H9 (cell line): ENCODE data around the gene POLL. TPM values are rescaled to one million over a fixed set of nuclear protein-coding genes. Genes with fewer than 3 reads are reported as not detected.
"Not testable (repeated sequence)": the region's sequence is repeated elsewhere in the genome, so short reads cannot be mapped to it uniquely, and the experiment has no call there.

Source experiments
- DNase-seq: peaks from one replicate; pipeline ENCODE4 v3.0.0-alpha.2; 2017
- H2AFZ ChIP-seq: one replicate; pipeline ENCODE4 v1.6.1; 2013; ENCODE audit warnings: mild to moderate bottlenecking, low read length, control low read depth, moderate library complexity
- H2AK5ac ChIP-seq: 2 replicates; pipeline ENCODE4 v1.6.1; 2013; ENCODE audit warnings: low read length, control low read depth, mixed read lengths; ENCODE audit not compliant: insufficient read length
- H2BK120ac ChIP-seq: one replicate; pipeline ENCODE4 v1.6.1; 2013; ENCODE audit warnings: low read depth, mild to moderate bottlenecking, low read length, control low read depth, inconsistent platforms; ENCODE audit not compliant: poor library complexity, severe bottlenecking
- H2BK12ac ChIP-seq: 2 replicates; pipeline ENCODE4 v1.6.1; 2013; ENCODE audit warnings: low read length, control low read depth, mixed read lengths, low read depth; ENCODE audit not compliant: insufficient read length
- H2BK15ac ChIP-seq: 2 replicates; pipeline ENCODE4 v1.6.1; 2013; ENCODE audit warnings: low read depth, low read length, control low read depth
- H2BK20ac ChIP-seq: one replicate; pipeline ENCODE4 v1.6.1; 2013; ENCODE audit warnings: low read depth, mild to moderate bottlenecking, low read length, control low read depth, inconsistent platforms; ENCODE audit not compliant: poor library complexity, severe bottlenecking
- H2BK5ac ChIP-seq: 2 replicates; pipeline ENCODE4 v1.6.1; 2013; ENCODE audit warnings: low read length, control low read depth, mixed read lengths; ENCODE audit not compliant: insufficient read length
- H3K14ac ChIP-seq: 2 replicates; pipeline ENCODE4 v1.6.1; 2013; ENCODE audit warnings: low read length, control low read depth; ENCODE audit not compliant: insufficient read depth
- H3K18ac ChIP-seq: 2 replicates; pipeline ENCODE4 v1.6.1; 2013; ENCODE audit warnings: low read depth, mild to moderate bottlenecking, mixed read lengths, low read length, control low read depth; ENCODE audit not compliant: insufficient read length
- H3K23ac ChIP-seq: 2 replicates; pipeline ENCODE4 v1.6.1; 2013; ENCODE audit warnings: low read length, control low read depth, mixed read lengths, low read depth; ENCODE audit not compliant: insufficient read length
- H3K23me2 ChIP-seq: 2 replicates; pipeline ENCODE4 v1.6.1; 2013; ENCODE audit warnings: low read depth, mild to moderate bottlenecking, mixed read lengths, low read length, control low read depth; ENCODE audit not compliant: insufficient read length, poor library complexity, severe bottlenecking
- H3K27ac ChIP-seq: 2 replicates; pipeline ENCODE4 v1.5.1; 2013; ENCODE audit warnings: low read length, control low read depth, mixed read lengths, low read depth; ENCODE audit not compliant: insufficient read length
- H3K27me3 ChIP-seq: 2 replicates; pipeline ENCODE4 v1.6.1; 2013; ENCODE audit warnings: low read length, control low read depth, inconsistent platforms; ENCODE audit not compliant: insufficient read depth
- H3K4ac ChIP-seq: 2 replicates; pipeline ENCODE4 v1.6.1; 2013; ENCODE audit warnings: low read depth, mild to moderate bottlenecking, control low read depth, inconsistent platforms, low read length, moderate library complexity
- H3K4me1 ChIP-seq: 2 replicates; pipeline ENCODE4 v1.6.1; 2013; ENCODE audit warnings: low read length, control low read depth, inconsistent platforms; ENCODE audit not compliant: insufficient read depth
- H3K4me2 ChIP-seq: 2 replicates; pipeline ENCODE4 v1.6.1; 2013; ENCODE audit warnings: low read length, control low read depth, mixed read lengths; ENCODE audit not compliant: insufficient read length, insufficient read depth
- H3K56ac ChIP-seq: 2 replicates; pipeline ENCODE4 v1.6.1; 2013; ENCODE audit warnings: low read depth, mild to moderate bottlenecking, mixed read lengths, low read length, control low read depth; ENCODE audit not compliant: insufficient read length
- H3K79me1 ChIP-seq: 2 replicates; pipeline ENCODE4 v1.6.1; 2013; ENCODE audit warnings: low read depth, mild to moderate bottlenecking, moderate library complexity, low read length, control low read depth, inconsistent platforms; ENCODE audit not compliant: insufficient read depth, poor library complexity, severe bottlenecking
- H3K79me2 ChIP-seq: 2 replicates; pipeline ENCODE4 v1.6.1; 2013; ENCODE audit warnings: low read length, control low read depth, inconsistent platforms; ENCODE audit not compliant: insufficient read depth
- H3K9ac ChIP-seq: 2 replicates; pipeline ENCODE4 v1.6.1; 2013; ENCODE audit warnings: low read length, control low read depth, mixed read lengths; ENCODE audit not compliant: insufficient read length; ENCODE audit errors: extremely low read depth
- H3K9me3 ChIP-seq: one replicate; pipeline ENCODE4 v1.6.1; 2013; ENCODE audit warnings: low read depth, low read length, inconsistent platforms; ENCODE audit not compliant: control insufficient read depth
- H3T11ph ChIP-seq: one replicate; pipeline ENCODE4 v1.6.1; 2013; ENCODE audit warnings: mild to moderate bottlenecking, low read length, control low read depth, inconsistent platforms
- H4K20me1 ChIP-seq: one replicate; pipeline ENCODE4 v1.6.1; 2013; ENCODE audit not compliant: control insufficient read depth, insufficient read length, insufficient read depth
- H4K5ac ChIP-seq: 2 replicates; pipeline ENCODE4 v1.6.1; 2013; ENCODE audit warnings: low read depth, mild to moderate bottlenecking, mixed read lengths, low read length, control low read depth; ENCODE audit not compliant: insufficient read length
- H4K8ac ChIP-seq: replicated peaks from 2 replicates; pipeline ENCODE4 v1.6.1; 2013; ENCODE audit warnings: low read length, control low read depth, mixed read lengths, low read depth; ENCODE audit not compliant: insufficient read length
- H4K91ac ChIP-seq: 2 replicates; pipeline ENCODE4 v1.6.1; 2013; ENCODE audit warnings: low read depth, mild to moderate bottlenecking, moderate library complexity, mixed read lengths, low read length, control low read depth; ENCODE audit not compliant: insufficient read length
- H3K27ac Mint-ChIP-seq, 3 experiments: 2 replicates in 2 of 3; 3 replicates in 1 of 3; pipeline ENCODE4 v1.8.0; 2020 to 2021; ENCODE audit warnings: mixed read lengths in 3 of 3, mild to moderate bottlenecking in 1 of 3, moderate library complexity in 1 of 3
- H3K27me3 Mint-ChIP-seq: 2 replicates; pipeline ENCODE4 v1.8.0; 2021; ENCODE audit warnings: low read depth, mild to moderate bottlenecking, moderate library complexity, mixed read lengths
- H3K36me3 Mint-ChIP-seq, 3 experiments: 2 replicates in 2 of 3; 3 replicates in 1 of 3; pipeline ENCODE4 v1.8.0; 2020 to 2021; ENCODE audit warnings: low read depth in 3 of 3, mixed read lengths in 3 of 3; ENCODE audit not compliant: insufficient read depth in 1 of 3
- H3K4me1 Mint-ChIP-seq, 2 experiments: 2 replicates each; pipeline ENCODE4 v1.8.0; 2020; ENCODE audit warnings: mixed read lengths in 2 of 2
- H3K4me3 Mint-ChIP-seq, 2 experiments: 2 replicates in 1 of 2; 3 replicates in 1 of 2; pipeline ENCODE4 v1.8.0; 2020 to 2021; ENCODE audit warnings: mild to moderate bottlenecking in 2 of 2, mixed read lengths in 2 of 2, moderate library complexity in 1 of 2
- H3K9me3 Mint-ChIP-seq, 2 experiments: 2 replicates in 1 of 2; 3 replicates in 1 of 2; pipeline ENCODE4 v1.8.0; 2020; ENCODE audit warnings: mild to moderate bottlenecking in 2 of 2, mixed read lengths in 2 of 2, moderate library complexity in 1 of 2
- WGBS: extraction: QIAGEN DNeasy Blood & Tissue Kit; methylation state at CpG from one replicate; pipeline ENCODE4 v1.1.7; 2013; ENCODE audit warnings: missing lambda C conversion rate, low lambda C conversion rate, mixed read lengths; ENCODE audit not compliant: insufficient read length; ENCODE audit errors: extremely low coverage; 5-methylcytosine and 5-hydroxymethylcytosine counted together
- long read RNA-seq: library from polyadenylated mRNA; unstranded; transcript quantifications from one replicate; pipeline ENCODE4 v2.0.0, GENCODE V29; 2020
- total RNA-seq: library from RNA; stranded (reverse); gene quantifications from 2 replicates; pipeline ENCODE4 v1.2.1, GENCODE V29; 2021
- TF ChIP-seq, protein P1 (sequence below): fragments of 200-600 bp; sonication (generic); conservative IDR thresholded peaks from 3 replicates; pipeline ENCODE4 v1.8.0; 2021; ENCODE audit warnings: antibody characterized with exemption, mild to moderate bottlenecking

The POLL gene
- total RNA-seq, result 30.4 and 30.8 TPM in 2 replicates
- long read RNA-seq, transcript POLL-201 (9 exons, 2,670 nt), result minor isoform, 5 of 130 reads
- long read RNA-seq, transcript POLL-205 (8 exons, 2,360 nt), result major isoform, 7 of 130 reads
- long read RNA-seq, partial matches to known transcripts, result 40 of 130 reads
- long read RNA-seq, other reads (novel, unspliced or antisense), result 73 of 130 reads

DNA sequence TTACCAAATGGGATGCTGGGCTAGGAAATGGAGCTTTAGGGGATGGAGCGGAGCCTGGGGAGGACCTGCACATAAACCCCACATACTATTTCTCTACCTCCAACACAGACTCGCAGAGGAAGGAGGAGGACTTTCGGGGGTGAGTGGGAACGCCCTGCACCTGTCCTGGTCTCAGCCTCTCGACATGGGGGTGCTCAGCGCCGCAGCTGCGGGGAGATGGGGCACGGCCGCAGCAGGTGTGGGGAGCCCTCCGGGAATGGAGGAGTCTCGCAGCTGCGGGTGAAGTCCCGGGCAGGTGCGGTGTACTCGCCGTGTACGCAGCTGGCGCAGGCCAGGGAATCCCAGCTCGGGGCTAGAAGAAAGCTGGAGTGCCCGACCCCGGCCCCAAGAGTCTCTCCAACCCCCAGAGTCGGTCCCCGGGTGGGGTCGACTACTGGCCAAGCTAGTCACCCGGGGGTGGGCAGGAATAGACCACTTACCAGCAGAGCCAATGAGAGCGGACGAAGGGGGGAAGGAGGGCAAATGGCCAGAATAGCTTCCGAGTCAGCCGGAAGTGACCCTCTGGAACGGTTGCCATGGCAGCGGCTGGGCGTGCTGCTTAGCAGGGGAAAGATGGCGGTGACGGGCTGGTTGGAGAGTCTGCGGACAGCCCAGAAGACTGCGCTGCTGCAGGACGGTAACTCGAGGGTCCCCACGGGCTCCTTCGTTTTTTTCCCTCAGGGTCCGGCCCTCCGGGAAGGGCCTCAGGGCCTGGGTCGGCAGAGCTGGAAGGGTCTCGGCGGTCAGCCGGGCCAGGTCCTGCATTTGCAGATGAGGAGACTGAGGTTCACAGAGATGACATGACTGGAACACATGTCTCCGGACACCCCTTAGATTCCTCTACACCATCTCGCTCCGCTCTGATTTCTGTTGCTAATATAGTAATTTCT lies at the start of gene POLL, which contains the start of gene DPCD:
Gene POLL (minus strand): TSS at position 533 of the 929 bp plus-strand sequence. CDS start 897 bp downstream, outside the sequence.
Gene DPCD (plus strand): TSS at position 597 of the 929 bp plus-strand sequence. CDS start 16 bp downstream, at position 613.
- Mint-ChIP-seq H3K36me3 (peaks cover 14 to 33% (median 23%) of the 10 kb centered on the region in 3 experiments), H3K27me3 (no peaks in the 10 kb centered on the region), H3K27ac (peak within 1 kb of the TSS; percentile 43 to 92 (median 91); a peak in 6 of 7 replicates), H3K9me3 (no peaks in the 10 kb centered on the region), H3K4me3 (peak within 1 kb of the TSS; percentile 93 to 95), H3K4me1 (peaks cover 18 to 19% of the 10 kb centered on the region in 2 experiments)
- Histone ChIP-seq H3K56ac (no peak within 1 kb of the TSS), H2BK20ac (no peak within 1 kb of the TSS), H3T11ph (no peak within 1 kb of the TSS), H2AFZ (no peak within 1 kb of the TSS), H4K8ac (no peak within 1 kb of the TSS), H3K4ac (no peak within 1 kb of the TSS), H2AK5ac (no peak within 1 kb of the TSS), H4K91ac (no peak within 1 kb of the TSS), H2BK12ac (no peak within 1 kb of the TSS), H3K9ac (peak within 1 kb of the TSS; percentile 67), H3K79me2 (no peaks in the 10 kb centered on the region; the same call in 1 of the 2 replicates), H3K4me2 (peak within 1 kb of the TSS; percentile 98), H3K23ac (no peak within 1 kb of the TSS), H2BK5ac (no peak within 1 kb of the TSS), H2BK120ac (no peak within 1 kb of the TSS), H3K9me3 (no peaks in the 10 kb centered on the region), H2BK15ac (no peak within 1 kb of the TSS), H4K5ac (no peak within 1 kb of the TSS), H3K79me1 (no peaks in the 10 kb centered on the region), H3K14ac (peak within 1 kb of the TSS; percentile 76; the same call in 1 of the 2 replicates), H4K20me1 (no peaks in the 10 kb centered on the region), H3K23me2 (peaks cover 12% of the 10 kb centered on the region), H3K18ac (peak within 1 kb of the TSS; percentile 54), H3K4me1 (peaks cover 5% of the 10 kb centered on the region), H3K27me3 (no peaks in the 10 kb centered on the region), H3K27ac (no peak within 1 kb of the TSS)
- WGBS, result no CpG with 5 or more reads among the region's 50 CpGs
- DNase-seq, result peak; percentile 96
- TF ChIP-seq, protein P1, sequence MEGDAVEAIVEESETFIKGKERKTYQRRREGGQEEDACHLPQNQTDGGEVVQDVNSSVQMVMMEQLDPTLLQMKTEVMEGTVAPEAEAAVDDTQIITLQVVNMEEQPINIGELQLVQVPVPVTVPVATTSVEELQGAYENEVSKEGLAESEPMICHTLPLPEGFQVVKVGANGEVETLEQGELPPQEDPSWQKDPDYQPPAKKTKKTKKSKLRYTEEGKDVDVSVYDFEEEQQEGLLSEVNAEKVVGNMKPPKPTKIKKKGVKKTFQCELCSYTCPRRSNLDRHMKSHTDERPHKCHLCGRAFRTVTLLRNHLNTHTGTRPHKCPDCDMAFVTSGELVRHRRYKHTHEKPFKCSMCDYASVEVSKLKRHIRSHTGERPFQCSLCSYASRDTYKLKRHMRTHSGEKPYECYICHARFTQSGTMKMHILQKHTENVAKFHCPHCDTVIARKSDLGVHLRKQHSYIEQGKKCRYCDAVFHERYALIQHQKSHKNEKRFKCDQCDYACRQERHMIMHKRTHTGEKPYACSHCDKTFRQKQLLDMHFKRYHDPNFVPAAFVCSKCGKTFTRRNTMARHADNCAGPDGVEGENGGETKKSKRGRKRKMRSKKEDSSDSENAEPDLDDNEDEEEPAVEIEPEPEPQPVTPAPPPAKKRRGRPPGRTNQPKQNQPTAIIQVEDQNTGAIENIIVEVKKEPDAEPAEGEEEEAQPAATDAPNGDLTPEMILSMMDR, result no peak

DNA sequence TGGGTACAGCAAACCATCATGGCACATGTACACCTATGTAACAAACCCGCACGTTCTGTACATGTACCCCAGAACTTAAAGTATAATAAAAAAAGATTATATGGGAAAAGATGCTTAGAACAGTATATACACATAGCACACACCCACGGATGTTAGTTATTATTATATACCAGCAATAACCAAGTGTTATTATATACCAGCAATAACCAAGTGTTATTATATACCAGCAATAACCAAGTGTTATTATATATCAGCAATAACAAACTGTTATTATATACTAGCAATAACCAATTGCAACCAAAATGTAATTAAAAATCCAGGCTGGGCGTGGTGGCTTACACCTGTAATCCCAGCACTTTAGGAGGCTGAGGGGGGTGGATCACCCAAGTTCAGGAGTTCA lies 45.5 kb upstream of the POLL start:
- not testable (repeated sequence) for H2AK5ac ChIP-seq, H2AFZ ChIP-seq, H3K27me3 Mint-ChIP-seq, H2BK20ac ChIP-seq, H3K4ac ChIP-seq, H4K20me1 ChIP-seq, H3K23ac ChIP-seq, H3K27ac Mint-ChIP-seq, DNase-seq, H3K4me2 ChIP-seq, H3K23me2 ChIP-seq, H4K5ac ChIP-seq, H2BK120ac ChIP-seq, H3K4me1 ChIP-seq, H2BK5ac ChIP-seq, H3K79me1 ChIP-seq, H3K9me3 ChIP-seq, H2BK12ac ChIP-seq, H3K14ac ChIP-seq, H3K27ac ChIP-seq, H3K4me1 Mint-ChIP-seq, H3K79me2 ChIP-seq, H3K18ac ChIP-seq, H3K9ac ChIP-seq, H4K8ac ChIP-seq, H4K91ac ChIP-seq, H2BK15ac ChIP-seq, H3K27me3 ChIP-seq, H3K56ac ChIP-seq, H3K4me3 Mint-ChIP-seq, H3T11ph ChIP-seq
- Mint-ChIP-seq H3K36me3 (peaks cover 8 to 33% (median 20%) of the 10 kb centered on the region in 3 experiments), H3K9me3 (peaks cover 7 to 10% of the 10 kb centered on the region in 2 experiments)
- WGBS, result no CpG with 5 or more reads among the region's 4 CpGs
